HG03520 (cell line): ENCODE data around the gene LRRC4.

ENCODE experiments used
- ATAC-seq: cut with Tn5 transposase; IDR thresholded peaks from one replicate; pipeline ENCODE4 v1.9.1; 2021; ENCODE audit warnings: mild to moderate bottlenecking, moderate library complexity; ENCODE audit not compliant: unreplicated experiment

Gene LRRC4

DNA sequence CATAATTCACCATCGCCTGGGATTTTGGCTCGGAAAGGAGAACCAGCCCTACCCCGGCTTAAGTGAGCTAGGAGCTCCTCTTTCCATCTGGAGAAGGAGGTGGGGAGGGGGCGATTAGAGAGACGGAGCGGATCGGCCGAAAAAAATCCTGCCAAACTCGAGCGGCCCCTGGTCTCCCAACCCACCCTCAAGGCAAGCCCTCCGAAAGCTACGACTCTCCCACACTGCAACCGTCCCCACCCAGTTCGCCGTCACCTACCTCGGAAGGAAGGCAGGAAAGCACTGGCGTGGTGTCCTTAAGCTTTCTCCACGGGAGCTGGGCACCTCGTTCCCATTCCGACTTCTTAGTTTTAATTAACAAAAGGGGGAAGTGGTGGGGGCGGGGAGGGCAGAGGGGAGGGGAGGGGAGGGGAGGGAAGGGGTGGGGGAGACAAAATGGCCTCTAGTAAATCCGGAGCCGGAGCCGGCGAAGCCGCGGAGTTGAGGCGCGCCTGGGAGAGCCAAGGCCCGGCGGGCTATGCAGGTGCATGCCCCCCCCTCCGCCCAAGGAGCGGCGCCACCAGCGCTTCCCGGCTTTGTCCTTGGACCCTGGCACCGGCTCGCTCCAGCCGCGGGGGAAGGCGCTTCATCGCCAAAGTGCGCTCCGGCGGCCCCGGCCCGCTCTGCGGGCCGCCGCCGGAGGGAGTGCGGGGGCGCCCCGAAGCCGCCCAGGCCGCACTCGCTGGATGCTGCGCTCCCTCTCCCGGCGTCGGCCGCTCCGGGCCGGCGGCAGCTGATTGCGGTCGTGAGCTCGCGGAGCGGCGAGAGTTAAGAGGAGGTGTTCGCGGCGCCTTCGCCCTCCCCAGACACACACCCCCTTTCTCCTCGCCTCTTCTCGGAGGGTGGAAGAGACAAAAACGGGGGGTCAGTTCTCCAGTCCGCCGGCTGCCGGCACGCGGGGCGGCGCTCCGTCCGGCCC lies at the start of gene LRRC4:
Gene LRRC4 (minus strand): TSS at position 784 of the 958 bp plus-strand sequence. CDS start 797 bp downstream, outside the sequence.
- ATAC-seq: peak; percentile 43

DNA sequence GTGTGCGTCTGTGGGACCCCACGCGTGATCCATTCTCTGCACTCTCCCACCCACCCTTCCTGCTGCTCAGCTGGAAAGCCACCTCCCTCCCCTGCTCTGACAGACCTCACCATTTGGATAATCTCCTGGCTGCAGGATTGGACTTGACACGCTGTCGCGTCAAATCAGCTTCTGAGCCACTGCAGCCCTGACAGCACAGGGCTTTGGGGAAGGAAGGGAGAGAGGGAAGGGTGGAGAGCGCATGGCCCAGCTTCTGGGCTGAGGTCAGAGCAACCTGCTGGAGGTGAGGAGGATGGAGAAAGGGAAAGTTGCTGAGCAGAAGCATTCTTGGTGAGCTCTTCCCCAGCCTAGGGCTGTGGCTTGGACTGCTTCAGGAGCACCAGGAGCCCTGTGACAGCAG lies 48.9 kb upstream of the LRRC4 start:
- no peak for ATAC-seq

GRCh38 chr7:128078309-128078708 lies 47.1 kb upstream of the LRRC4 start:
- no peak for ATAC-seq

DNA sequence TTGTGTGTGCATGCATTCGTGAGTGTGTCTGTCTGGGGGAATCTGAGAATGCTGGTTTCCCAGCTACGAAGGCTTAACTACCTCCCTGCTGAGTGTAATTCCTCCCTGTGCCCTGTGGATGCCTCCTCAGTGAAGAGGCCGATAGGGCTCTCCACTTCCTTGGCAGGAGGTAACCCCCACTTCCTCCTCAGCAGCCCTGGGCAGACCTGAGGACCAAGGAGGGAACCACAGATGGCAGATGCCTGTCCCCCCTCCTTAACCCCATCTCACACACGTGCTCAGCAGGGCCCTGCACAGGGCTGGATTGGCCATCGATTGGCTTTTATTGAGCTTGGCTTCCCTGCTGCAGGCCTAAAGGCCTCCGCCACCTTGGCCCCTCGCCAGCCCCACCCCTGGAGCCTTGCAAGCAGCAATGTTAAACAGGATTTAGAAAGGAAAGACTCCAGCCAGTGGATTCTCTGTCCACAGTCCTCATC lies 45.6 kb upstream of the LRRC4 start:
- ATAC-seq: no peak

GRCh38 chr7:128076196-128076795 lies 45.1 kb upstream of the LRRC4 start:
- no peak for ATAC-seq

GRCh38 chr7:128075242-128076095 lies 44.2 kb upstream of the LRRC4 start:
- no peak for ATAC-seq

GRCh38 chr7:128074736-128075135 lies 43.5 kb upstream of the LRRC4 start:
- no peak for ATAC-seq

GRCh38 chr7:128074336-128074735 lies 43.1 kb upstream of the LRRC4 start:
- ATAC-seq: no peak

GRCh38 chr7:128073671-128074310 lies 42.6 kb upstream of the LRRC4 start:
- no peak for ATAC-seq

DNA sequence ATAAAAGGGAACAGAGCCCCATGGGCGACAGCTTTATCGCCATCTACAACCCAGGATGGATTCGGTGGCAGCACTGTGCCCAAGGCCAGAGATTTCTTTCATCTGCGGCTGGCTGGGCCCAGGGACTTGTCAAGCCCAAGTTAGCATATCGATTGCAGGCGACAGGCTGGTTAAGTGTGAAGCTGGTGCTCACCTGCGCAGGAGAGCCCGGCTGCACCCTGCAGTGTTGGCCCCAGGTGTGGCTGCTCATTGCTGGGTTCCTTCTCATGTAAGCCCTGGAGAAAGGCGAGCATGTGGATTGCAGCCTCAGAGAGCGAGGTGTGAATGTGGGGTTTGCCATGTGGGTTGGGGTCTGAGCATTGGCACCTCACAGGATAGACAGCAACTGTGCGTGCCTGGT lies 40.6 kb upstream of the LRRC4 start:
- no peak for ATAC-seq

- ATAC-seq: no peak
These were observed 40.1 kb upstream of the LRRC4 start for GRCh38 chr7:128071376-128071775.

DNA sequence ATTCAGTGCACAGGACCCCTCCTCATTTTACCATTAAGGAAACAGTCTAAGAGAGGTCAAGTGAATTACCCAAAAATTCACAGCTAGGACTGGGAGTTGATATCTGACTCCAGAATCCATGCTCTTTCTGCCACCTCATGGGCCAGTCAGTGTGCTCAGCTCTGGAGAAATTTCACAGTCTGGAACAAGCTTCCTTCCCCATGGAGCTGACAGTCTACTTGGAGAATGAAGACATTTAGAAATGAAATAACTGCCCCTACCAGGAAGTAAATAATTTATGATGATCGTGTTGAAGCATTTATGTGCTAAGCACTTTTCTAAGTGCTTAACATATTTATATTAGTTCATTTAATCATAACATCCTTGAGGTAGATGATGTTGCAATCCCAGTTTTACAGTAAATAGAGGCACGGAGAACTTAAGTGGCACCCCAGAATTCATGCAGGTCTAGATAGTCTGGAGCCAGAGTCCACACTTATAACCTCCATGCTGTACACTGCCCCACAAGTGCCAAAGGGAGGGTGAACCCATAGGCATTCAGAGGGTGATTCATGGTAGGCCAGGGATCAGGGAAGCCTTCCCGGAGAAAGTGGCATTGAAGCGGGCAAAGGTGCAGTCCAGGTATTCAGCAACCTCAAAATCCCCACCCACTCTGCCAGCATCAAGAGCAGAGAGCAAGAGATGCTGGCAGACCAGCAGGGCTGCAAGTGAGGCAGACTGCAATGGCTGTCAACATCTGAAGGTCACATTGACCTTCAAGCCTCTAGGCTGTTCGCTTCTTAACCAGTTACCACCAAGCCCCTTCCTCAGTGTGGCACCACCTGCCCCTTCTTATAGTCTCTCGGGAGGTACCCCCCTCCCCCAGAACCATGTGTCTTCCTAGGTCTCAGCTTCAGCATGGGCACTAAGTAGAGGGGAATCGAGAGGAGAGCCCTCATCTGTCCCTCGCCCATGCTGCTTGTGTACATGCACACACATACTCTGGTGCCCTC lies 38.4 kb upstream of the LRRC4 start:
- ATAC-seq: no peak

DNA sequence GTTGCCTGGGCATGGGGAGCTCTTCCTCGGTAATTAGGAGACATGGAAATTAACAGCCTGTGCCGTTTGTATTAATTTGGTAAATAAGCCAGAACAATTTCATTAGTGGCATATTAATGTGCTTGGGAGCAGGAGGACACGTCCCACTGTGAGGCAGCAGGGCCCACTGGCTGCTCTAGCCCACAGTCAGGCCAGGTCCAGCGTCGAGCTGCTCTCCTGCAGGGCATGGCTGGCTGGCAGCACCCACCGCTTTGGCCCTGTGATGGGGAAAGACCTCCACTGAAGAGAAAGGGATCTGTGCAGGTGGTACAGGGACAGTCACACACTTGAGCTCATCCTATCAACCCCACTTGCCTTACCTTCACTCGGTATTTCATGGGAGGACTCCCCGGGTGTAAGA lies 37.5 kb upstream of the LRRC4 start:
- no peak for ATAC-seq

DNA sequence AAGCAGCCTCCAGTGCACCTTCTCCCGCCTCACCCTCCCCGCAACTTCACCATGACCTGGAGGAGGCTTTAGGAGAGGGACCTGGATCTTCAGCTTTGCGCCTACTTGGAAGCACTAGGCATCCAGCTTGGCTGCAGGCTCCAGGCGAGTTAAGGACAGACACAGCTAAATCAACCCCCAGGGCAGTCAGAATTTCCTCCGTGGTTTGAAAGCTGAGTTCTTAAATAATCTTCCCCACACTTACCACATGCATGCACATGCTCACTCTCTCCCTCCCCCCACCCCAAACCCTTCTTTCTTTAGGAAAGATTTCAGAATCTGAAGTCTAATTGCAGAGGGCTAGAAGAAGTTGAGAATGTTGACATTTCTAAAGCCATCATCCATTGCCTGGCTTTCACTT lies 36.7 kb upstream of the LRRC4 start:
- no peak for ATAC-seq

DNA sequence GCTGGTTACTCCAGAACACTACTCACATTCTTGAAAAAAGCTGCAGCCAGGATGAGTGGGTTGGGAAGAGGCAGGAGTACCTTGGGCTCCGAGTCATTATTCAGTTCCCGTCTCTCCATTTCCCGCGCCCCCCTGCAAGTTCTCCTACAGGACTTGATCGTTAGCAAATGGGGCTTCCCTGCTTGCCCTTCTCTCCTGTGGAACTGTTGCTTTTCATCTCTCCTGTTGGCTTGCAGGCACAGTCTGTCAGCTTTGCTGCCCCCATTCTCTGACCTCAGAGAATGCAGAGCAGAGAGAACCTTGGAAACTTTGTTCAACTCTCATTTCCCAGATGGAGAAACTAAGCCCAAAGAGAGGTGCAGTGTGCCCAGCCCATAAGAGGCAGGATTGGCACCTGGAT lies 35.6 kb upstream of the LRRC4 start:
- no peak for ATAC-seq

DNA sequence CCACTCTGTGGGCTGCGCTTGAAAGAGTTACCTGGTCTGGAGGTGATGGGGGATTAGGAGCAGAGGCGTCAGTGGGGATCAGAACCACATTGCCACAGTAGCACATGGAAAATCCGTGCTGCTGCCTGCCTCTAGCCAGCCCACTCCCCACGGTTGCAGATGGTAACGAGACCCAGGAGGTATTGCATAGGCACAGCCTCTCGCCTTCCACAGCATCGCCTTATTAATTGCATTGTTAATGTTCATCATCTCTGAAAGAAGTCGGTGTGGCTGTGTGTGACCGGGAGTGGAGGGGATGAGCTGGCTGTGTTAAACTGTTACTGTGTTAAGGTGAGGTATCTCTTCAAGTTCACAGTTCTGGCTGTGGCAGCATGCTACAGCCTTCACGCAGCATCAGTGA lies 35.2 kb upstream of the LRRC4 start:
- no peak for ATAC-seq

DNA sequence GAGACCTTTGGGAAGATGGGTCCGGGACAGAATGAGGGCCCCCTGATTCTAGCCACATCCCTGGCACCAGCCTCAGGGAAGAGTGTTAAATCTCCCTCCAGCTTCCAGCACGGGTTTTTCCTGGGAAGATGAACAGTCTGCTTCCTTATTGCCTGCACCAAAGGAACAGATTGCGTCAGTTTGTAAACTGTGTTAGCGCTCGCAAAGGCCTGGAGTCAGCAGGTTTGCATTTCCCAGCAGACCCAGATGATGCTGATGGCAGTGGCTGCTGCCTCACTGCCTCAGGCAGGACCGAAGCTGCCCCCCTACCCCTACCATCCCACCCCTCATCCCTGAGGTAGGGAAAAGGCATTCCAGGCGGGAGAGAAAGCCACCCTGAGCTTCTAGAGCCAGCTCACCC lies 34.6 kb upstream of the LRRC4 start:
- ATAC-seq: no peak

DNA sequence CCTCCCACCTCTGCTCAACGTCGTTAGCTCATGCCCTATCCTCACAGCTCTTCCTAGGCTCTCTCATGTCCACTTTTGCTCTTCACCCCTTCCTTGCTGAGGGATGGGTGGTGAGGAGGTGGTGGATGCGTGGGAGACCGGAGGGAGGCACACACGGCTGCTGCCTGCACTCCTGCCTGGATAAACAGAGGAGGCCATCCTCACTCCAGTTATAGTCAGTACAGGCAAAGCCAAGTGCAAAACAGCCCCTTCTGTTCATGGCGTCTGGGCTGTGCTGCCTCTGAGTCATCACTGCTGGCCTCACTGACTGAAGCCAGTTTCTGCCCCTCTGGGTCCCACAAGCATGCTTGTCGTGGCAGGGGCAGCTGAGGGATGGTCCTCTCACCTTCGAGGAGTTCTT lies 31.9 kb upstream of the LRRC4 start:
- no peak for ATAC-seq

DNA sequence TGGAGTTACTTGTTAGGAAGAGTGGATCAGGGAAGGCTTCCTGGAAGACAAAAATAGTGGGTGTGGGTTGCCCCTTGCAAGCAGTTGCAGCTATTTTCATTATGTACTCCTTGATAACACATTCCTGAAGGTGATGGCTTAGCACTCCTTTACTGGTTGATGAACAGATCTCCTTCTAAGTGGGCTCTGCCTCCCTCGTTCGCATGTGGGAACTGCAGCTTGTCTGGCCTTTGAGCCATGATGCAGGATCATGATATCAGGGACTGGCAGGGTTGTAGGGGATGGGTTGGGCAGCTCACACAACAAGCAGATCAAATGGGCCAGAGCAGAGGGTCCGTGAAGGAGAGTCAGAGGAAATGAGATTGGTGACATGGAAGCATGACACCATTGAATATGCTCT lies 28.8 kb upstream of the LRRC4 start:
- no peak for ATAC-seq
